ENCODE results near the gene CCL3.
"Not testable (repeated sequence)": the region's sequence is repeated elsewhere in the genome, so short reads cannot be mapped to it uniquely, and the experiment has no call there.

CCL3 gene

GRCh38 chr17:36087897-36088572 is 1.9 kb downstream of the CCL3 start:
- not testable (repeated sequence) for FAIRE-seq; DNase-seq (ENCODE audit: low spot score)

- FAIRE-seq; DNase-seq (ENCODE audit: low spot score): not testable (repeated sequence)
Measured at GRCh38 chr17:36087471-36087870, 2.5 kb downstream of the CCL3 start.

GRCh38 chr17:36086791-36087190 is 3.2 kb downstream of the CCL3 start:
- FAIRE-seq (no peak), DNase-seq (ENCODE audit: low spot score) (no peak)

- FAIRE-seq (no peak), DNase-seq (ENCODE audit: low spot score) (no peak)
Measured at GRCh38 chr17:36085765-36086164, 4.2 kb downstream of the CCL3 start.

- not testable (repeated sequence) for FAIRE-seq; DNase-seq (ENCODE audit: low spot score)
Measured at GRCh38 chr17:36083691-36084090, 6.3 kb downstream of the CCL3 start.

GRCh38 chr17:36082482-36083120 is 7.3 kb downstream of the CCL3 start:
- FAIRE-seq; DNase-seq (ENCODE audit: low spot score): not testable (repeated sequence)

- FAIRE-seq; DNase-seq (ENCODE audit: low spot score): not testable (repeated sequence)
Measured at GRCh38 chr17:36081681-36082471, 8.1 kb downstream of the CCL3 start.

GRCh38 chr17:36074365-36074764 is 15.6 kb downstream of the CCL3 start:
- no peak for DNase-seq (ENCODE audit: low spot score)
- FAIRE-seq, result no peak

GRCh38 chr17:36072431-36073121 is 17.4 kb downstream of the CCL3 start:
- FAIRE-seq (no peak), DNase-seq (ENCODE audit: low spot score) (no peak)

GRCh38 chr17:36071751-36072150 is 18.2 kb downstream of the CCL3 start:
- DNase-seq (ENCODE audit: low spot score) (no peak), FAIRE-seq (no peak)

- DNase-seq (ENCODE audit: low spot score) (no peak), FAIRE-seq (no peak)
Measured at GRCh38 chr17:36070427-36070826, 19.5 kb downstream of the CCL3 start.

GRCh38 chr17:36069136-36069535 is 20.8 kb downstream of the CCL3 start:
- no peak for DNase-seq (ENCODE audit: low spot score)
- no peak for FAIRE-seq

- FAIRE-seq (no peak), DNase-seq (ENCODE audit: low spot score) (no peak)
Measured at GRCh38 chr17:36068524-36068923, 21.4 kb downstream of the CCL3 start.

GRCh38 chr17:36066365-36066985 is 23.5 kb downstream of the CCL3 start:
- DNase-seq (ENCODE audit: low spot score), result no peak
- FAIRE-seq, result no peak

- FAIRE-seq (no peak), DNase-seq (ENCODE audit: low spot score) (no peak)
Measured at GRCh38 chr17:36063786-36064541, 26.0 kb downstream of the CCL3 start, which contains the start of gene CCL18. Gene CCL18, plus strand, starts transcription at chr17:36064272. Its CDS starts 71 bp downstream, at chr17:36064343.

GRCh38 chr17:36060816-36061215 is 29.1 kb downstream of the CCL3 start:
- FAIRE-seq, result no peak

GRCh38 chr17:36059406-36059805 is 30.5 kb downstream of the CCL3 start:
- FAIRE-seq (no peak), DNase-seq (ENCODE audit: low spot score) (no peak)

More at GRCh38 chr17:36060816-36061215, 29.1 kb downstream of the CCL3 start:
- no peak for DNase-seq (ENCODE audit: low spot score)

- FAIRE-seq, result no peak
- DNase-seq (ENCODE audit: low spot score), result no peak
Measured at GRCh38 chr17:36057911-36058310, 32.0 kb downstream of the CCL3 start.

- DNase-seq (ENCODE audit: low spot score) (no peak), FAIRE-seq (no peak)
Measured at GRCh38 chr17:36055921-36056520, 33.9 kb downstream of the CCL3 start.

- FAIRE-seq (no peak), DNase-seq (ENCODE audit: low spot score) (no peak)
Measured at GRCh38 chr17:36055171-36055570, 34.8 kb downstream of the CCL3 start.

Data from RCC 7860 (cell line).